GM19324 (cell line): Measurements from ENCODE around the gene PRR5L.

Experiments
- ATAC-seq: cut with Tn5 transposase; IDR thresholded peaks from one replicate; pipeline ENCODE4 v1.9.1; 2021; ENCODE audit warnings: mild to moderate bottlenecking, moderate library complexity; ENCODE audit not compliant: unreplicated experiment, low FRiP score

The PRR5L gene

GRCh38 chr11:36354221-36355003, 58.3 kb downstream of the PRR5L start:
- ATAC-seq: peak; percentile 36

DNA sequence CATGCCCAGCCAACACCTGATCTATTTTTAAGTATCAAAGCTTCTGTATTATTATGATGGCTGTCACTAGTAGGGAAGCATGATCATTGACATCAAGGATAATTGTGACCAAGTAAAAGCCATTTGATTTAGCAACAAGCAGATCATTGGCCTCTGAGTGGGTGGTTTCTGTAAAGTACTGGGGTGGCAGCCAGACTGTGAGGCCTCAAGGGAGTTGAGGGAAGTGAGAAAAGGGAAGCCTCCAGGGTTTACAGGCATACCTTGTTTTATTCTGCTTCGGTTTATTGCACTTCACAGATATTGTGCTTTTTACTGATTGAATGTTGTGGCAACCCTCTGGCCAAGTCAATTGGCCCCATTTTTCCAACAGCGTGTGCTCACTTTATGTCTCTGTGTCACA, 60.1 kb downstream of the PRR5L start:
- ATAC-seq: peak; percentile 70

GRCh38 chr11:36357831-36358230, 61.7 kb downstream of the PRR5L start:
- ATAC-seq: no peak

DNA sequence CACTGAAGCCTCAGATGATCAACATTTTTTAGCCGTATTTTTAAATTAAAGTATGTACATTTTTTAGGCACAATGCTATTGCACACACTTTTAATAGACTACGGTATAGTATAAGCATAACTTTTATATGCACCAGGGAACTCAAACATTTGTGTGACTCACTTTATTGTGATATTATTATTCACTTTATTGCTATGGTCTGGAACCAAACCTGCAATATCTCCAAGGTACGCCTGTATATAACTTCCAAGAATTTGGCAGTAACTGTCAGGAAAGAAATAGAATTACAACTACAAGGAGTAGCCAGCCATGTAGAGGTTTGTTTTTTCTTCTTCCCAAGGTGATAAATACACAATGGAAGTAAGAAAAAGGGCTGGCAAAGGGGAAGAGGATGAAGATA, 62.3 kb downstream of the PRR5L start:
- ATAC-seq: no peak

- no peak for ATAC-seq
These were observed 64.2 kb downstream of the PRR5L start for GRCh38 chr11:36360318-36360717.

- ATAC-seq: no peak
These were observed 64.8 kb downstream of the PRR5L start for GRCh38 chr11:36360826-36361415.

DNA sequence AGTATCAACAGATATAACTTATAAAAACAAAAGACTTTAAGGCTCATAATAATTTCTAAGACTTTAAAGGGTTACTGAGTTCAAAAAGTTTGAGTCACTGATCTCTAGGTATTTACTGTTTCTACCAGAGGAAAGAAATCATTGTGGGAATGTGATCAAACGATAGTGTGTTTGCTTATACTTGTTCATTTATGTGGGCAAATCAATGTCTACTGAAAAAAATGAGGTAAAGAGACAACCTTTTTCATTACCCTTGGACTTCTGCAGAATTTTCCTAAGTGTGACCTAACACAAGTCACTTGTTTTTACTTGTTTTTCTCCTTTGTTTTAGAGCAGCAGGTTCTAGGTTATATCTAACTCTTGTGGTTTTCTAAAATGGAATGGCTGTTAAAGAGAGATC, 65.4 kb downstream of the PRR5L start:
- ATAC-seq: no peak

DNA sequence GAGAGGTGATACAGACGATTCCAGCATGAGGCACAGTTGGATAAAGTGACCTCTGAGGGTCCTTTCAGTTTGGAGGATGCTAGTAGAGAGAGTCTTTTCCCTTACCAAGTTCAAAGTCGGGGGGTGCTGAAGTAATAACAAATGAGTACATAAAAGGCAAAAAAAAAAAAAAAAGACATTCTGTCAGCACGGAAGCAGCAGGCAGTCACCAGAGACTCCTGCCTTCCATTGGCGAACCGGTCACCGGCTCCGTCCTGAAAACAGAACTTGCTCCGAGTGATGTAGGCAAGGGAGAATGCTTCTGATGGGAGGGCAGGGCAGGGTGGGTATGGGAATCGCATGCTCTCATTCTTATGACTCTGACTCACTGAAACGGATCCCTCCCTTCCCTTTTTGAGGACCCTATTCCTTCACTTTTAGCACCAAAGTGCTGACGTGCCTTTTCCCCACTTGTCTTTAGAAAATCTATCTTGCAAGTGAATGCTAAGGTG, 65.9 kb downstream of the PRR5L start:
- no peak for ATAC-seq

DNA sequence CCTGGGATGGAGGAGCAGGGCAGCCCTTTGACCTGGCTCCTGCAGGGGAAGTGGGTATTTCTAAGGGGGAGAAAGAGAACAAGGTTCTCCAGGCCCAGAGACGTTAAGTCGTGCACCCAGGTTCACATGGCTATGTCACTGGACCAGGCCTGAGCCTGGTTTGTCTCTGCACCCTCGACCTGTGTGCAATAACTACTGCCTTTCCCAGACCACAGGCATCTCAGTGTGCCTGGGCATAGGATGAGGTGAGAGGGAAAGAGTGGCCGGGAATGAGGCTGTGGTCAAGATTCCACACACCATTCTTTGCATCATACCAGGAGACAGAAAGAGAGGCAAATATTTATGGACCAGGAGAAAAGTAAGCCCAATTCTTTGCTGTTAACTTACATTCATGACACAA, 66.8 kb downstream of the PRR5L start:
- no peak for ATAC-seq

- ATAC-seq: no peak
These were observed 67.5 kb downstream of the PRR5L start for GRCh38 chr11:36363361-36364268.

GRCh38 chr11:36364551-36365325, 68.7 kb downstream of the PRR5L start:
- ATAC-seq: no peak

DNA sequence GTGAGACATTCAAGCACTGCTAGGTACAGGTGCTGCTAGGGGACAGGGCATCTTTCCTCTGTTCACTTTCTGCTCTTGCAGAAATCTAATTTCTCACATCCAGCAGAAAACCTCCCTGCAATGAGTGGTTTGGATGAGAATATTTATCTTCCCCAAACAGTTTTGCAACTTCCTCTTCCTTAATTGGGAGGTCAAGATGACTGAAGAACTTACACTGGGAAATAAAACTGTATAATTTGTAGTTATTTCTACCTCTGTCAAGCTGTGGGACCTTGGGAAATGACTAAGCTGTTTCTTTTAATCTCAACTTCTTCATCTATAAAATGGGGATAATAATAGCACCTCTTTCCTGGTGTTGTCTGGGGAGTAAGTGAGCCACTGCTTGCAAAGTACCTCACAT, 69.8 kb downstream of the PRR5L start:
- no peak for ATAC-seq

- ATAC-seq: no peak
These were observed 72.0 kb downstream of the PRR5L start for GRCh38 chr11:36367806-36368680.

- ATAC-seq: no peak
These were observed 75.1 kb downstream of the PRR5L start for GRCh38 chr11:36371181-36371580.

GRCh38 chr11:36371590-36371989, 75.5 kb downstream of the PRR5L start:
- ATAC-seq: no peak

GRCh38 chr11:36372101-36372771, 76.1 kb downstream of the PRR5L start:
- ATAC-seq: no peak

GRCh38 chr11:36373016-36374010, 77.2 kb downstream of the PRR5L start:
- no peak for ATAC-seq

DNA sequence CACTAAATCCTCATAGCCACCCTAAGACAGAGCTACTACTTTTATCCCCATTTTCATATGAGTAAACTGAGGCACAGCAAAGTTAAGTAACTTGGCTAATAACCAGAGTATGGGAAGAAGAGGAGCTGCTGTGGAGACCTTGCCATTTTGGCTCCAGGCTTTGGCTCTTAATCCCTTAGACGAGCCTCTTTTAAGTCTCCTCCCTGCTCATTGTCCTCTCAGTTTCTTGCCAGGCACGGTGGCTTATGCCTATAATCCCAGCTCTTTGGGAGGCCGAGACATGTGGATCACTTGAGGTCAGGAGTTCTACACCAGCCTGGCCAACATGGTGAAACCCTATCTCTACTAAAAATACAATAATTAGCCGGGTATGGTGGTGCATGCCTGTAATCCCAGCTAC, 78.6 kb downstream of the PRR5L start:
- no peak for ATAC-seq
